AG09319 (cell line): ENCODE results near the gene ZNF318.

Experiments used
- DNase-seq: peaks from one replicate; pipeline ENCODE4 v3.0.0-alpha.2; 2010; ENCODE audit warnings: low read depth; ENCODE audit errors: extremely low read depth
- CTCF ChIP-seq: IDR thresholded peaks from 2 replicates; pipeline ENCODE4 v1.5.1; 2011; ENCODE audit warnings: low read depth, mild to moderate bottlenecking, inconsistent platforms, low read length, moderate library complexity

Gene ZNF318

GRCh38 chr6:43297644-43298564 is 71.5 kb downstream of the ZNF318 start, which contains the start of gene SLC22A7:
Gene SLC22A7, plus strand, starts transcription at chr6:43298260. Its CDS starts 99 bp downstream, at chr6:43298359.
- no peak for DNase-seq
- no peak for TF ChIP-seq CTCF

GRCh38 chr6:43296780-43297497 is 72.5 kb downstream of the ZNF318 start:
- no peak for DNase-seq
- no peak for TF ChIP-seq CTCF

GRCh38 chr6:43295456-43295855 is 74.0 kb downstream of the ZNF318 start:
- no peak for DNase-seq
- TF ChIP-seq CTCF, result no peak

- no peak for DNase-seq
- TF ChIP-seq CTCF, result no peak
These were observed 74.9 kb downstream of the ZNF318 start for GRCh38 chr6:43294536-43294935.

GRCh38 chr6:43293698-43294097 is 75.7 kb downstream of the ZNF318 start:
- no peak for DNase-seq
- TF ChIP-seq CTCF, result no peak

- DNase-seq, result no peak
- TF ChIP-seq CTCF, result no peak
These were observed 76.6 kb downstream of the ZNF318 start for GRCh38 chr6:43292763-43293318.

GRCh38 chr6:43292341-43292740 is 77.1 kb downstream of the ZNF318 start:
- no peak for DNase-seq
- TF ChIP-seq CTCF, result no peak
